PC-3 (cell line): Measurements from ENCODE around the gene NRXN2. TPM values are rescaled to one million over a fixed set of nuclear protein-coding genes. Genes with fewer than 3 reads are reported as not detected.

Source experiments
- ATAC-seq: fragments of 200-7000 bp; cut with Tn5 transposase; 2 replicates; pipeline ENCODE4 v1.9.1; 2020; ENCODE audit warnings: mild to moderate bottlenecking, moderate library complexity
- BruUV-seq: library from RNA; stranded (reverse); fragments of 400-500 nt; replicated peaks from 2 replicates; lab custom pipeline; 2021; lab: Mats Ljungman, UMichigan
- CTCF ChIA-PET: fragments of 300-600 bp; sonication (Branson Sonifier 250); formaldehyde crosslinking; loops from one replicate; lab custom pipeline; 2022; ENCODE audit warnings: antibody characterized with exemption; lab: Charles Lee
- POLR2A ChIA-PET: fragments of 300-600 bp; sonication (Branson Sonifier 250); formaldehyde crosslinking; loops from one replicate; lab custom pipeline; 2022; ENCODE audit warnings: antibody characterized with exemption; ENCODE audit not compliant: unreplicated experiment; lab: Charles Lee
- DNase-seq: peaks from one replicate; pipeline ENCODE4 v3.0.0-alpha.2; 2015
- H2AFZ ChIP-seq: fragments of 300-600 bp; sonication (generic); 2 replicates; pipeline ENCODE4 v1.6.0; 2016; ENCODE audit warnings: antibody characterized with exemption, low read length
- H3F3A ChIP-seq: fragments of 300-600 bp; sonication (generic); one replicate; pipeline ENCODE4 v1.6.0; 2017; ENCODE audit warnings: antibody characterized with exemption, low read length, control low read depth, mild to moderate bottlenecking; ENCODE audit not compliant: unreplicated experiment
- H3K27ac ChIP-seq: fragments of 300-600 bp; sonication (generic); 2 replicates; pipeline ENCODE4 v1.5.1; 2016; ENCODE audit warnings: mild to moderate bottlenecking, low read length
- H3K27me3 ChIP-seq: fragments of 300-600 bp; sonication (generic); 2 replicates; pipeline ENCODE4 v1.6.1; 2016; ENCODE audit warnings: low read length, mixed read lengths
- H3K36me3 ChIP-seq: fragments of 300-600 bp; sonication (generic); 2 replicates; pipeline ENCODE4 v1.6.1; 2016; ENCODE audit warnings: low read depth, mixed run types, low read length, mixed read lengths
- H3K4me1 ChIP-seq: fragments of 300-600 bp; sonication (generic); 2 replicates; pipeline ENCODE4 v1.5.1; 2016; ENCODE audit warnings: low read length; ENCODE audit not compliant: insufficient read depth
- H3K4me2 ChIP-seq: fragments of 300-600 bp; sonication (generic); 2 replicates; pipeline ENCODE4 v1.6.0; 2016; ENCODE audit warnings: low read length
- H3K4me3 ChIP-seq: fragments of 300-600 bp; sonication (generic); 2 replicates; pipeline ENCODE4 v1.5.1; 2016; ENCODE audit warnings: mild to moderate bottlenecking, low read length, mixed read lengths
- H3K79me2 ChIP-seq: fragments of 300-600 bp; sonication (generic); 2 replicates; pipeline ENCODE4 v1.6.1; 2017; ENCODE audit warnings: low read length, mixed read lengths
- H3K9ac ChIP-seq: fragments of 300-600 bp; sonication (generic); 2 replicates; pipeline ENCODE4 v1.6.0; 2016; ENCODE audit warnings: mild to moderate bottlenecking, low read length
- H3K9me2 ChIP-seq: fragments of 300-600 bp; sonication (generic); replicated peaks from 2 replicates; pipeline ENCODE4 v1.6.1; 2016; ENCODE audit warnings: mixed run types, low read length, mixed read lengths
- H3K9me3 ChIP-seq: fragments of 300-600 bp; sonication (generic); 2 replicates; pipeline ENCODE4 v1.6.1; 2016; ENCODE audit warnings: low read length, mixed read lengths
- H4K20me1 ChIP-seq: fragments of 300-600 bp; sonication (generic); 2 replicates; pipeline ENCODE4 v1.6.1; 2016; ENCODE audit warnings: low read length, mixed read lengths
- CTCF ChIP-seq: fragments of 300-600 bp; sonication (generic); conservative IDR thresholded peaks from 2 replicates; pipeline ENCODE4 v1.5.1; 2017; ENCODE audit warnings: antibody characterized with exemption, low read depth, mild to moderate bottlenecking, low read length
- EZH2 ChIP-seq: fragments of 300-600 bp; sonication (generic); IDR thresholded peaks from one replicate; pipeline ENCODE4 v1.6.1; 2017; ENCODE audit warnings: antibody characterized with exemption, mild to moderate bottlenecking, low read length; ENCODE audit not compliant: unreplicated experiment
- EZH2phosphoT487 ChIP-seq: fragments of 300-600 bp; sonication (generic); IDR thresholded peaks from 2 replicates; pipeline ENCODE4 v1.6.1; 2018; ENCODE audit warnings: mild to moderate bottlenecking, antibody characterized with exemption, low read length, borderline replicate concordance
- intact Hi-C: fragments of 100-400 bp; cut with micrococcal nuclease; formaldehyde crosslinking; loops from 2 replicates; pipeline ENCODE4 v1.9.0; 2023
- total RNA-seq: library from RNA; depleted of rRNA; stranded (reverse); fragments of >200 nt; gene quantifications from 2 replicates; pipeline ENCODE4 v1.2.3, GENCODE V29; 2014

The NRXN2 gene
- total RNA-seq, 1 experiment from 2014 or later = not detected

GRCh38 chr11:64654958-64655541 lies 67.9 kb downstream of the NRXN2 start:
- intact Hi-C loops = loop anchor here (5.0 kb wide), 1 partner anchor 298 kb away; the partner anchor contains the start of gene RPS6KA4
- Histone ChIP-seq H3K27me3 (no peaks in the 10 kb centered on the region), H3K4me3 (no peak overlapping the region), H3K79me2 (no peaks in the 10 kb centered on the region), H3F3A (no peaks in the 10 kb centered on the region), H3K9me3 (no peaks in the 10 kb centered on the region), H3K4me2 (no peak overlapping the region), H3K9me2 (no peaks in the 10 kb centered on the region), H4K20me1 (no peaks in the 10 kb centered on the region), H3K4me1 (peaks cover 12% of the 10 kb centered on the region), H3K9ac (no peak overlapping the region), H3K27ac (no peak overlapping the region), H2AFZ (no peak overlapping the region), H3K36me3 (no peaks in the 10 kb centered on the region)
- TF ChIP-seq EZH2phosphoT487 = no peak
- no peak for TF ChIP-seq CTCF
- TF ChIP-seq EZH2 = no peak
- POLR2A ChIA-PET = interaction anchor here (0.6 to 0.7 kb wide), 2 partner anchors 11 to 823 kb away, joined by 3 read pairs; no protein-coding TSS in a partner anchor
- no TSS peak for BruUV-seq
- ATAC-seq (no peak), DNase-seq (no peak)
- CTCF ChIA-PET = no interaction called here

GRCh38 chr11:64654439-64654838 lies 68.6 kb downstream of the NRXN2 start:
- POLR2A ChIA-PET = no interaction called here
- TF ChIP-seq EZH2 (no peak), EZH2phosphoT487 (no peak), CTCF (no peak)
- Histone ChIP-seq H3K4me2 (no peak overlapping the region), H3K79me2 (no peaks in the 10 kb centered on the region), H3K27ac (no peak overlapping the region), H4K20me1 (no peaks in the 10 kb centered on the region), H3K9ac (no peak overlapping the region), H3K36me3 (no peaks in the 10 kb centered on the region), H3K4me3 (no peak overlapping the region), H3K9me2 (no peaks in the 10 kb centered on the region), H3F3A (no peaks in the 10 kb centered on the region), H3K4me1 (peaks cover 6% of the 10 kb centered on the region), H3K27me3 (no peaks in the 10 kb centered on the region), H2AFZ (no peak overlapping the region), H3K9me3 (no peaks in the 10 kb centered on the region)
- intact Hi-C loops = loop anchor here (5.0 kb wide), 1 partner anchor 297 kb away; the partner anchor contains the start of gene RPS6KA4
- CTCF ChIA-PET = no interaction called here
- no peak for ATAC-seq
- BruUV-seq = no TSS peak
- DNase-seq = no peak

- no peak overlapping the region for H2AFZ ChIP-seq
- POLR2A ChIA-PET = no interaction called here
Measured at GRCh38 chr11:64653388-64653973, 69.5 kb downstream of the NRXN2 start.

More at GRCh38 chr11:64653388-64653973, 69.5 kb downstream of the NRXN2 start:
- CTCF ChIA-PET = interaction anchor here (0.7 to 1.9 kb wide), 2 partner anchors 35 to 336 kb away, joined by 3 to 10 read pairs; partner anchors contain the start of genes PRDX5 and TRMT112
- Histone ChIP-seq H3K79me2 (no peaks in the 10 kb centered on the region), H3K36me3 (no peaks in the 10 kb centered on the region), H3K4me1 (no peaks in the 10 kb centered on the region), H3F3A (no peaks in the 10 kb centered on the region), H3K9me2 (no peaks in the 10 kb centered on the region), H3K9ac (no peak overlapping the region), H3K27ac (no peak overlapping the region), H3K9me3 (no peaks in the 10 kb centered on the region), H3K4me2 (no peak overlapping the region), H3K4me3 (no peak overlapping the region), H4K20me1 (no peaks in the 10 kb centered on the region), H3K27me3 (no peaks in the 10 kb centered on the region)
- BruUV-seq = no TSS peak
- intact Hi-C loops = loop anchor here (1.0 to 5.0 kb wide), 3 partner anchors 100 to 296 kb away; partner anchors contain the start of gene RPS6KA4
- no peak; the same call in 1 of the 2 replicates for ATAC-seq
- TF ChIP-seq CTCF = no peak
- DNase-seq = no peak
